Upper lobe of left lung (tissue), 6 donors: Measurements from ENCODE around the gene C10orf143. TPM values are rescaled to one million over a fixed set of nuclear protein-coding genes. Genes with fewer than 3 reads are reported as not detected.
"Not testable (repeated sequence)": the region's sequence is repeated elsewhere in the genome, so short reads cannot be mapped to it uniquely, and the experiment has no call there.

Experiments
- ATAC-seq, 2 donors: fragments of 200-7000 bp; cut with Tn5 transposase; one replicate each; pipeline ENCODE4 v1.9.1; 2022; ENCODE audit warnings: mild to moderate bottlenecking in 2 of 2, moderate library complexity in 2 of 2; ENCODE audit not compliant: low FRiP score in 2 of 2
- DNase-seq, 2 donors: peaks; one replicate each; pipeline ENCODE4 v3.0.0-alpha.2; 2019 to 2020
- H3K27ac ChIP-seq, 4 donors: fragments of 200-600 bp; sonication (generic); one replicate each; pipeline ENCODE4 v1.5.1; 2016 to 2019
- H3K27me3 ChIP-seq, 4 donors: fragments of 200-600 bp; sonication (generic); one replicate each; pipeline ENCODE4 v1.5.1; 2017 to 2019
- H3K36me3 ChIP-seq, 4 donors: fragments of 200-600 bp; sonication (generic); one replicate each; pipeline ENCODE4 v1.5.1; 2016 to 2019
- H3K4me1 ChIP-seq, 4 donors: fragments of 200-600 bp; sonication (generic); one replicate each; pipeline ENCODE4 v1.5.1; 2018 to 2019
- H3K4me3 ChIP-seq, 4 donors: fragments of 200-600 bp; sonication (generic); one replicate each; pipeline ENCODE4 v1.5.1; 2017 to 2019; ENCODE audit warnings: mild to moderate bottlenecking in 2 of 4, moderate library complexity in 1 of 4
- H3K9me3 ChIP-seq, 4 donors: fragments of 200-600 bp; sonication (generic); one replicate each; pipeline ENCODE4 v1.5.1; 2018 to 2019
- CTCF ChIP-seq, 6 experiments: fragments of 450-650 bp in 4 of 6; fragments of 200-600 bp in 2 of 6; sonication (generic) in 2 of 6; IDR thresholded peaks; one replicate each; pipeline ENCODE4 v1.5.1; 2016 to 2019; ENCODE audit warnings: antibody characterized with exemption in 6 of 6
- EP300 ChIP-seq, 4 donors: sonication (generic); formaldehyde crosslinking; IDR thresholded peaks; one replicate each; pipeline ENCODE4 v1.5.1; 2017; ENCODE audit warnings: antibody characterized with exemption in 4 of 4, control low read depth in 2 of 4
- POLR2A ChIP-seq, 4 donors: fragments of 450-650 bp; IDR thresholded peaks; one replicate each; pipeline ENCODE4 v1.5.1; 2016 to 2017; ENCODE audit warnings: antibody characterized with exemption in 4 of 4, mild to moderate bottlenecking in 2 of 4
- POLR2AphosphoS5 ChIP-seq, 2 donors: sonication (generic); formaldehyde crosslinking; IDR thresholded peaks; one replicate each; pipeline ENCODE4 v1.5.1; 2017; ENCODE audit warnings: antibody characterized with exemption in 2 of 2
- WGBS, 2 donors: methylation state at CpG; one replicate each; pipeline ENCODE4 v1.1.5; 2017 to 2018; 5-methylcytosine and 5-hydroxymethylcytosine counted together
- total RNA-seq, 6 donors: library from RNA; depleted of rRNA in 4 of 6; stranded (reverse); fragments of >200 nt in 4 of 6; gene quantifications; one replicate each; pipeline versions ENCODE4 v1.1.0 to v1.2.1, GENCODE V29; 2016 to 2021
- donor health status: DM: no; HTN: no; CAD: no; lungs with moderate emphysema.
- donor health status: DM: no; HTN: yes; CAD: no; lungs with severe emphysema.

C10orf143 gene
- total RNA-seq, 6 donors from 2014 or later, result 0.55 to 6.0 (median 4.4) TPM; not detected in 1

GRCh38 chr10:130025811-130026485 lies 84.7 kb downstream of the C10orf143 start:
- no peak overlapping the region for H3K4me3 ChIP-seq
- H3K27ac ChIP-seq, result no peak overlapping the region
- H3K36me3 ChIP-seq, result no peaks in the 10 kb centered on the region
- no peak for TF ChIP-seq CTCF (IDR thresholded peaks at IDR 0.05)
- no peak for TF ChIP-seq EP300 (IDR thresholded peaks at IDR 0.05)
- TF ChIP-seq POLR2A (IDR thresholded peaks at IDR 0.05), result no peak
- TF ChIP-seq POLR2AphosphoS5 (IDR thresholded peaks at IDR 0.05), result no peak
- H3K4me1 ChIP-seq, result no peaks in the 10 kb centered on the region
- H3K27me3 ChIP-seq, result no peaks in the 10 kb centered on the region
- DNase-seq (no peak), ATAC-seq (no peak)
- no peaks in the 10 kb centered on the region for H3K9me3 ChIP-seq
- 80 to 86% methylated on average over 18 of the region's 18 CpGs for WGBS, 2 donors

GRCh38 chr10:130025326-130025725 lies 85.3 kb downstream of the C10orf143 start:
- DNase-seq (no peak), ATAC-seq (no peak)
- Histone ChIP-seq H3K27ac (no peak overlapping the region), H3K4me1 (no peaks in the 10 kb centered on the region), H3K4me3 (no peak overlapping the region), H3K36me3 (no peaks in the 10 kb centered on the region), H3K27me3 (no peaks in the 10 kb centered on the region), H3K9me3 (no peaks in the 10 kb centered on the region)
- 83 to 100% methylated on average over 1 of the region's 1 CpG for WGBS, 2 donors
- TF ChIP-seq EP300 (IDR thresholded peaks at IDR 0.05) (no peak), POLR2A (IDR thresholded peaks at IDR 0.05) (no peak), POLR2AphosphoS5 (IDR thresholded peaks at IDR 0.05) (no peak), CTCF (IDR thresholded peaks at IDR 0.05) (no peak)

GRCh38 chr10:130024779-130025325 lies 85.8 kb downstream of the C10orf143 start:
- TF ChIP-seq EP300 (IDR thresholded peaks at IDR 0.05) (no peak), CTCF (IDR thresholded peaks at IDR 0.05) (no peak), POLR2A (IDR thresholded peaks at IDR 0.05) (no peak), POLR2AphosphoS5 (IDR thresholded peaks at IDR 0.05) (no peak)
- H3K27me3 ChIP-seq, result no peaks in the 10 kb centered on the region
- no peaks in the 10 kb centered on the region for H3K4me1 ChIP-seq
- no peak overlapping the region for H3K27ac ChIP-seq
- H3K4me3 ChIP-seq, result no peak overlapping the region
- no peaks in the 10 kb centered on the region for H3K36me3 ChIP-seq
- H3K9me3 ChIP-seq, result no peaks in the 10 kb centered on the region
- 68 to 87% methylated on average over 2 to 12 of the region's 12 CpGs for WGBS, 2 donors
- DNase-seq, result no peak
- ATAC-seq, result no peak

- not testable (repeated sequence) for ATAC-seq, H3K27me3 ChIP-seq, H3K9me3 ChIP-seq, H3K4me1 ChIP-seq, DNase-seq, H3K36me3 ChIP-seq, H3K27ac ChIP-seq, H3K4me3 ChIP-seq
- 86 to 87% methylated on average over 8 of the region's 8 CpGs for WGBS, 2 donors
Observed at GRCh38 chr10:130024326-130024725, 86.3 kb downstream of the C10orf143 start.

GRCh38 chr10:130023454-130024230 lies 87.0 kb downstream of the C10orf143 start:
- peak in 1 of 2 donors; percentile 20 for DNase-seq

More at GRCh38 chr10:130023454-130024230, 87.0 kb downstream of the C10orf143 start:
- Histone ChIP-seq H3K27me3 (no peaks in the 10 kb centered on the region), H3K36me3 (no peaks in the 10 kb centered on the region), H3K4me1 (no peaks in the 10 kb centered on the region), H3K4me3 (no peak overlapping the region), H3K9me3 (no peaks in the 10 kb centered on the region), H3K27ac (no peak overlapping the region)
- no peak for TF ChIP-seq EP300 (IDR thresholded peaks at IDR 0.05)
- no peak for TF ChIP-seq CTCF (IDR thresholded peaks at IDR 0.05)
- TF ChIP-seq POLR2A (IDR thresholded peaks at IDR 0.05), result no peak
- TF ChIP-seq POLR2AphosphoS5 (IDR thresholded peaks at IDR 0.05), result no peak
- no peak for ATAC-seq
- WGBS, 2 donors, result 75 to 78% methylated on average over 13 to 18 of the region's 19 CpGs
